HL-60 (cell line): ENCODE measurements around the gene ZCWPW2.

ENCODE experiments used
- DNase-seq, 2 experiments: peaks; one replicate each; pipeline ENCODE4 v3.0.0-alpha.2; 2010 to 2020; ENCODE audit warnings: low read depth in 1 of 2, low spot score in 1 of 2
- H3K27ac ChIP-seq: fragments of 250-450 bp; sonication (Bioruptor Pico); replicated peaks from 2 replicates; pipeline ENCODE4 v1.5.1; 2020; ENCODE audit warnings: mild to moderate bottlenecking, moderate library complexity
- H3K27me3 ChIP-seq: fragments of 250-450 bp; sonication (Bioruptor Pico); 2 replicates; pipeline ENCODE4 v1.5.1; 2021; ENCODE audit warnings: mild to moderate bottlenecking, moderate library complexity; ENCODE audit not compliant: insufficient read depth, poor library complexity, severe bottlenecking
- H3K4me3 ChIP-seq: replicated peaks from 2 replicates; pipeline ENCODE4 v1.5.1; 2011; ENCODE audit warnings: mild to moderate bottlenecking, control low read depth, low read length; ENCODE audit not compliant: insufficient read depth
- GABPA ChIP-seq: IDR thresholded peaks from 2 replicates; pipeline ENCODE4 v1.6.1; 2012; ENCODE audit warnings: low read depth
- POLR2AphosphoS5 ChIP-seq: IDR thresholded peaks from 2 replicates; pipeline ENCODE4 v1.6.1; 2012; ENCODE audit warnings: low read depth
- SPI1 ChIP-seq: IDR thresholded peaks from 2 replicates; pipeline ENCODE4 v1.6.1; 2012; ENCODE audit warnings: low read depth, mild to moderate bottlenecking, borderline replicate concordance
- TF ChIP-seq, protein P1 (sequence below): IDR thresholded peaks from one replicate; pipeline ENCODE4 v1.5.1; 2011; ENCODE audit warnings: low read length, control low read depth, inconsistent platforms; ENCODE audit not compliant: insufficient read depth
- TF ChIP-seq, protein P2 (sequence below): IDR thresholded peaks from 2 replicates; pipeline ENCODE4 v1.6.1; 2012; ENCODE audit warnings: low read depth; ENCODE audit not compliant: insufficient replicate concordance

The ZCWPW2 gene

GRCh38 chr3:28328188-28329151 lies 20.1 kb upstream of the ZCWPW2 start:
- Histone ChIP-seq H3K4me3 (no peak overlapping the region), H3K27ac (no peak overlapping the region), H3K27me3 (no peaks in the 10 kb centered on the region)
- no peak for DNase-seq
- TF ChIP-seq, protein P1, sequence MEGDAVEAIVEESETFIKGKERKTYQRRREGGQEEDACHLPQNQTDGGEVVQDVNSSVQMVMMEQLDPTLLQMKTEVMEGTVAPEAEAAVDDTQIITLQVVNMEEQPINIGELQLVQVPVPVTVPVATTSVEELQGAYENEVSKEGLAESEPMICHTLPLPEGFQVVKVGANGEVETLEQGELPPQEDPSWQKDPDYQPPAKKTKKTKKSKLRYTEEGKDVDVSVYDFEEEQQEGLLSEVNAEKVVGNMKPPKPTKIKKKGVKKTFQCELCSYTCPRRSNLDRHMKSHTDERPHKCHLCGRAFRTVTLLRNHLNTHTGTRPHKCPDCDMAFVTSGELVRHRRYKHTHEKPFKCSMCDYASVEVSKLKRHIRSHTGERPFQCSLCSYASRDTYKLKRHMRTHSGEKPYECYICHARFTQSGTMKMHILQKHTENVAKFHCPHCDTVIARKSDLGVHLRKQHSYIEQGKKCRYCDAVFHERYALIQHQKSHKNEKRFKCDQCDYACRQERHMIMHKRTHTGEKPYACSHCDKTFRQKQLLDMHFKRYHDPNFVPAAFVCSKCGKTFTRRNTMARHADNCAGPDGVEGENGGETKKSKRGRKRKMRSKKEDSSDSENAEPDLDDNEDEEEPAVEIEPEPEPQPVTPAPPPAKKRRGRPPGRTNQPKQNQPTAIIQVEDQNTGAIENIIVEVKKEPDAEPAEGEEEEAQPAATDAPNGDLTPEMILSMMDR = peak; percentile 27
- TF ChIP-seq, protein P2, sequence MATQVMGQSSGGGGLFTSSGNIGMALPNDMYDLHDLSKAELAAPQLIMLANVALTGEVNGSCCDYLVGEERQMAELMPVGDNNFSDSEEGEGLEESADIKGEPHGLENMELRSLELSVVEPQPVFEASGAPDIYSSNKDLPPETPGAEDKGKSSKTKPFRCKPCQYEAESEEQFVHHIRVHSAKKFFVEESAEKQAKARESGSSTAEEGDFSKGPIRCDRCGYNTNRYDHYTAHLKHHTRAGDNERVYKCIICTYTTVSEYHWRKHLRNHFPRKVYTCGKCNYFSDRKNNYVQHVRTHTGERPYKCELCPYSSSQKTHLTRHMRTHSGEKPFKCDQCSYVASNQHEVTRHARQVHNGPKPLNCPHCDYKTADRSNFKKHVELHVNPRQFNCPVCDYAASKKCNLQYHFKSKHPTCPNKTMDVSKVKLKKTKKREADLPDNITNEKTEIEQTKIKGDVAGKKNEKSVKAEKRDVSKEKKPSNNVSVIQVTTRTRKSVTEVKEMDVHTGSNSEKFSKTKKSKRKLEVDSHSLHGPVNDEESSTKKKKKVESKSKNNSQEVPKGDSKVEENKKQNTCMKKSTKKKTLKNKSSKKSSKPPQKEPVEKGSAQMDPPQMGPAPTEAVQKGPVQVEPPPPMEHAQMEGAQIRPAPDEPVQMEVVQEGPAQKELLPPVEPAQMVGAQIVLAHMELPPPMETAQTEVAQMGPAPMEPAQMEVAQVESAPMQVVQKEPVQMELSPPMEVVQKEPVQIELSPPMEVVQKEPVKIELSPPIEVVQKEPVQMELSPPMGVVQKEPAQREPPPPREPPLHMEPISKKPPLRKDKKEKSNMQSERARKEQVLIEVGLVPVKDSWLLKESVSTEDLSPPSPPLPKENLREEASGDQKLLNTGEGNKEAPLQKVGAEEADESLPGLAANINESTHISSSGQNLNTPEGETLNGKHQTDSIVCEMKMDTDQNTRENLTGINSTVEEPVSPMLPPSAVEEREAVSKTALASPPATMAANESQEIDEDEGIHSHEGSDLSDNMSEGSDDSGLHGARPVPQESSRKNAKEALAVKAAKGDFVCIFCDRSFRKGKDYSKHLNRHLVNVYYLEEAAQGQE = no peak

GRCh38 chr3:28334552-28334951 lies 14.0 kb upstream of the ZCWPW2 start:
- no peak for DNase-seq
- Histone ChIP-seq H3K4me3 (no peak overlapping the region), H3K27ac (no peak overlapping the region), H3K27me3 (no peaks in the 10 kb centered on the region)
- TF ChIP-seq SPI1 = no peak

DNA sequence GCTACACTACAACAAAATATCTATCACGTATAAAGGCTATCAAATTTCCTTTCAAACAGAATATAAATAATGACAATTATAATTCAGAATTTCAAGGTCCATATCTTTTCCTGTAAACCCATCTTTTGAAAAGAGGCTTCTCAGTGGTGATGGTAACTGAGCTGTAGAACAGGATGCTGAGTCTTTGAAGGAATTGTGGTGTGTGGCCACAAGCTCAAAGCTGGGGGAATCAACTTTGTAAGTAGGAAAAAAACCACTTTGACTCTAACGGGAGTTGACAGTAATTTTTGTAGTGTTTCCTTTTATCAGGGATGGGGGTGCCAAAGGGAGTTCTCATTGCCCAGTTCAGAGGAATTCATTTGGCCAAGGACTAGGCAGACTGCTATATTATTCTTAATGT lies 13.3 kb upstream of the ZCWPW2 start:
- DNase-seq = no peak
- TF ChIP-seq SPI1 (no peak), GABPA (no peak), POLR2AphosphoS5 (no peak)
- TF ChIP-seq, protein P1 = no peak
- TF ChIP-seq, protein P2 = no peak
- H3K27me3 ChIP-seq = no peaks in the 10 kb centered on the region

DNA sequence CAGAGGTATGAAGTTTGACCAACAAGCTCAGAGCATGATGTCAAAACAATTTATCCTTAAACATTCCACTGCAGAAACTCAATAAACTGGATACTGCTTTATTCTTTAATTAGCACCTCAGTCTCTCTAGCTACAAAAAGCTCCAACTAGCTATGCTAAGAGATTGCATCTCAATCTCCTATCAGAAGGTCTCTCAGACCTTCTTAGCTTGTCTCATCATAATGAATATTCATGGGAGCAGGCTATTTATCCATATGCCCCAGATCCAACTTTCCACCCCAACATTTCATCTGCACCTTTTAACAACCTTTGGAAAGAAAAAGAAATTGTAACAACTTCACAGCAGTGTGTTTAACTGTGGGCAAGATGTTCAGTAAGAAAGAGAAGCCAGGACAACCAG lies 11.3 kb upstream of the ZCWPW2 start:
- no peak for TF ChIP-seq GABPA
- TF ChIP-seq, protein P2 = no peak
- TF ChIP-seq, protein P1 = no peak
- DNase-seq = no peak
- Histone ChIP-seq H3K4me3 (no peak overlapping the region), H3K27me3 (no peaks in the 10 kb centered on the region), H3K27ac (no peak overlapping the region)

More for the DNA sequence above, 13.3 kb upstream of the ZCWPW2 start:
- Histone ChIP-seq H3K4me3 (no peak overlapping the region), H3K27ac (no peak overlapping the region)
